GM12878 (cell line): ENCODE results near the gene ENPP7. TPM values are rescaled to one million over a fixed set of nuclear protein-coding genes. Genes with fewer than 3 reads are reported as not detected.

Source experiments
- ATAC-seq: fragments of 200-7000 bp; cut with Tn5 transposase; 3 replicates; pipeline ENCODE4 v1.9.1; 2020; ENCODE audit warnings: mild to moderate bottlenecking, moderate library complexity
- BruUV-seq: library from RNA; stranded (reverse); fragments of 400-500 nt; replicated peaks from 2 replicates; lab custom pipeline; 2021; lab: Mats Ljungman, UMichigan
- CTCF ChIA-PET: fragments of 300-600 bp; sonication (Branson Sonifier 250); formaldehyde crosslinking; extraction: SDS; loops from one replicate; lab custom pipeline; 2021; ENCODE audit warnings: inconsistent platforms; lab: Yijun Ruan, JAX
- POLR2A ChIA-PET: fragments of 350-600 bp; formaldehyde crosslinking; extraction: SDS; loops from one replicate; lab custom pipeline; 2021; ENCODE audit warnings: inconsistent platforms; lab: Charles Lee
- RAD21 ChIA-PET: fragments of 300-600 bp; sonication (Branson Sonifier 250); formaldehyde crosslinking; loops from one replicate; lab custom pipeline; 2023; ENCODE audit warnings: antibody characterized with exemption; ENCODE audit not compliant: unreplicated experiment; lab: Charles Lee
- SMC1A ChIA-PET: fragments of 300-600 bp; sonication (Branson Sonifier 250); formaldehyde crosslinking; loops from one replicate; lab custom pipeline; 2023; ENCODE audit not compliant: unreplicated experiment, uncharacterized antibody; lab: Charles Lee
- DNase-seq: peaks from one replicate; pipeline ENCODE4 v3.0.0-alpha.2; 2011; ENCODE audit warnings: low read depth, low spot score
- FAIRE-seq: peaks from 3 replicates; lab custom pipeline; 2011; peaks lifted over from hg19 to GRCh38; lab: Jason Lieb, UNC
- H2AFZ ChIP-seq: 2 replicates; pipeline ENCODE4 v1.6.0; 2011; ENCODE audit warnings: low read depth, low read length, control low read depth; ENCODE audit not compliant: control insufficient read depth
- H3K27ac ChIP-seq: 2 replicates; pipeline ENCODE4 v1.5.1; 2011; ENCODE audit warnings: control low read depth; ENCODE audit not compliant: control insufficient read depth, insufficient read depth
- H3K27me3 ChIP-seq, 2 experiments: replicated peaks in 1 of 2; 2 replicates each; pipeline versions ENCODE4 v1.6.0 to v1.6.1; 2011; ENCODE audit warnings: low read length in 1 of 2; ENCODE audit not compliant: control insufficient read depth in 2 of 2, insufficient read depth in 2 of 2
- H3K36me3 ChIP-seq, 2 experiments: 2 replicates each; pipeline ENCODE4 v1.5.1; 2011; ENCODE audit warnings: low read length in 1 of 2; ENCODE audit not compliant: control insufficient read depth in 2 of 2, insufficient read depth in 2 of 2
- H3K4me1 ChIP-seq: 2 replicates; pipeline ENCODE4 v1.6.1; 2011; ENCODE audit warnings: mild to moderate bottlenecking, low read length, moderate library complexity, mixed read lengths; ENCODE audit not compliant: control insufficient read depth, insufficient read depth
- H3K4me2 ChIP-seq: 2 replicates; pipeline ENCODE4 v1.6.0; 2011; ENCODE audit warnings: control low read depth; ENCODE audit not compliant: control insufficient read depth, insufficient read depth
- H3K4me3 ChIP-seq: fragments of 200-600 bp; sonication (generic); 2 replicates; pipeline ENCODE4 v1.5.1; 2016
- H3K79me2 ChIP-seq: 2 replicates; pipeline ENCODE4 v1.6.0; 2011; ENCODE audit warnings: low read length; ENCODE audit not compliant: control insufficient read depth, insufficient read depth
- H3K9ac ChIP-seq: 2 replicates; pipeline ENCODE4 v1.8.0; 2011; ENCODE audit warnings: low read length, control low read depth, mixed read lengths; ENCODE audit not compliant: control insufficient read depth, insufficient read depth
- H3K9me3 ChIP-seq: replicated peaks from 3 replicates; pipeline ENCODE4 v1.5.1; 2011; ENCODE audit warnings: mild to moderate bottlenecking, low read length; ENCODE audit not compliant: control insufficient read depth, insufficient read depth
- H4K20me1 ChIP-seq: 2 replicates; pipeline ENCODE4 v1.6.0; 2011; ENCODE audit not compliant: control insufficient read depth, insufficient read depth
- CBX5 ChIP-seq: sonication (generic); IDR thresholded peaks from 2 replicates; pipeline ENCODE4 v1.6.1; 2016; ENCODE audit warnings: low read depth, moderate library complexity, mild to moderate bottlenecking, inconsistent platforms
- CHD1 ChIP-seq: IDR thresholded peaks from 2 replicates; pipeline ENCODE4 v1.6.1; 2012; ENCODE audit warnings: low read depth, low read length, improper control_type of control experiment
- CREB1 ChIP-seq: IDR thresholded peaks from 2 replicates; pipeline ENCODE4 v1.6.1; 2012; ENCODE audit warnings: low read depth, mild to moderate bottlenecking, inconsistent platforms
- FOS ChIP-seq: IDR thresholded peaks from 3 replicates; pipeline ENCODE4 v1.6.1; 2011; ENCODE audit warnings: borderline replicate concordance; ENCODE audit not compliant: insufficient read length; ENCODE audit errors: extremely low read depth
- HDGF ChIP-seq: fragments of 450-650 bp; IDR thresholded peaks from 2 replicates; pipeline ENCODE4 v1.6.1; 2016; ENCODE audit warnings: antibody characterized with exemption
- IKZF2 ChIP-seq, 2 experiments: fragments of 450-650 bp; IDR thresholded peaks; 2 replicates each; pipeline ENCODE4 v1.6.1; 2017; ENCODE audit warnings: mild to moderate bottlenecking in 2 of 2, moderate library complexity in 2 of 2
- JUND ChIP-seq: IDR thresholded peaks from 2 replicates; pipeline ENCODE4 v1.6.1; 2012; ENCODE audit warnings: low read depth, mild to moderate bottlenecking, low read length, improper control_type of control experiment, moderate library complexity
- KDM1A ChIP-seq: fragments of 200-600 bp; sonication (generic); IDR thresholded peaks from 2 replicates; pipeline ENCODE4 v1.6.1; 2016; ENCODE audit warnings: borderline replicate concordance
- RB1 ChIP-seq: fragments of 450-650 bp; formaldehyde crosslinking; IDR thresholded peaks from 2 replicates; pipeline ENCODE4 v1.6.1; 2017; ENCODE audit warnings: mild to moderate bottlenecking, borderline replicate concordance
- RFX5 ChIP-seq: IDR thresholded peaks from 2 replicates; pipeline ENCODE4 v1.6.1; 2011; ENCODE audit warnings: low read depth, low read length, improper control_type of control experiment
- SIX5 ChIP-seq: IDR thresholded peaks from 2 replicates; pipeline ENCODE4 v1.6.1; 2011; ENCODE audit warnings: mild to moderate bottlenecking, low read depth, low read length, moderate library complexity; ENCODE audit not compliant: severe bottlenecking
- ZNF274 ChIP-seq: IDR thresholded peaks from one replicate; pipeline ENCODE4 v1.8.0; 2011; ENCODE audit not compliant: insufficient read length, insufficient read depth
- WGBS: methylation state at CpG from one replicate; pipeline ENCODE4 v1.1.6; 2016; ENCODE audit warnings: low lambda C conversion rate; ENCODE audit not compliant: insufficient replicate concordance, insufficient coverage; ENCODE audit errors: missing lambda C conversion rate; 5-methylcytosine and 5-hydroxymethylcytosine counted together
- in situ Hi-C: fragments of 300-500 bp; cut with MboI; formaldehyde crosslinking; loops from 9 replicates; pipeline ENCODE4 v1.14.3; 2018; ENCODE audit warnings: mixed read lengths
- intact Hi-C: fragments of 100-400 bp; cut with micrococcal nuclease; formaldehyde crosslinking; loops from one replicate; pipeline ENCODE4 v1.14.2; 2022; ENCODE audit not compliant: unreplicated experiment
- polyA plus RNA-seq, 11 experiments: library from polyadenylated mRNA; depleted of rRNA in 4 of 11; unstranded in 6 of 11; stranded (reverse) in 5 of 11; fragments of >200 nt; fragmentation: Nextera tagmentation in 4 of 11; fragmentation: Illumina TruSeq in 1 of 11; extraction: Ambion mirVana in 4 of 11; extraction: Trizol in 1 of 11; gene quantifications; 1 replicate in 1 of 11; 2 replicates in 10 of 11; pipeline versions ENCODE4 v1.2.1 to v1.2.3, GENCODE V29; 2011 to 2016; ENCODE audit warnings: inconsistent platforms in 2 of 11, missing spikeins in 2 of 11, low read depth in 1 of 11
- total RNA-seq, 4 experiments: library from RNA; depleted of rRNA in 3 of 4; stranded (reverse); fragments of >200 nt in 3 of 4; fragmentation: Illumina TruSeq in 1 of 4; extraction: Trizol in 1 of 4; gene quantifications; 2 replicates each; pipeline versions ENCODE4 v1.2.1 to v1.2.3, GENCODE V29; 2013 to 2021
- TF ChIP-seq, protein P1 (sequence below): fragments of 450-650 bp; IDR thresholded peaks from 2 replicates; pipeline ENCODE4 v1.6.1; 2017; ENCODE audit warnings: borderline replicate concordance

ENPP7 gene
- total and polyA plus RNA-seq, 10 of the 15 experiments (the other 5 are each of a cell fraction or from before 2014, with no cell fraction given) = 0.04 to 0.41 (median 0.18) TPM; not detected in 1

DNA sequence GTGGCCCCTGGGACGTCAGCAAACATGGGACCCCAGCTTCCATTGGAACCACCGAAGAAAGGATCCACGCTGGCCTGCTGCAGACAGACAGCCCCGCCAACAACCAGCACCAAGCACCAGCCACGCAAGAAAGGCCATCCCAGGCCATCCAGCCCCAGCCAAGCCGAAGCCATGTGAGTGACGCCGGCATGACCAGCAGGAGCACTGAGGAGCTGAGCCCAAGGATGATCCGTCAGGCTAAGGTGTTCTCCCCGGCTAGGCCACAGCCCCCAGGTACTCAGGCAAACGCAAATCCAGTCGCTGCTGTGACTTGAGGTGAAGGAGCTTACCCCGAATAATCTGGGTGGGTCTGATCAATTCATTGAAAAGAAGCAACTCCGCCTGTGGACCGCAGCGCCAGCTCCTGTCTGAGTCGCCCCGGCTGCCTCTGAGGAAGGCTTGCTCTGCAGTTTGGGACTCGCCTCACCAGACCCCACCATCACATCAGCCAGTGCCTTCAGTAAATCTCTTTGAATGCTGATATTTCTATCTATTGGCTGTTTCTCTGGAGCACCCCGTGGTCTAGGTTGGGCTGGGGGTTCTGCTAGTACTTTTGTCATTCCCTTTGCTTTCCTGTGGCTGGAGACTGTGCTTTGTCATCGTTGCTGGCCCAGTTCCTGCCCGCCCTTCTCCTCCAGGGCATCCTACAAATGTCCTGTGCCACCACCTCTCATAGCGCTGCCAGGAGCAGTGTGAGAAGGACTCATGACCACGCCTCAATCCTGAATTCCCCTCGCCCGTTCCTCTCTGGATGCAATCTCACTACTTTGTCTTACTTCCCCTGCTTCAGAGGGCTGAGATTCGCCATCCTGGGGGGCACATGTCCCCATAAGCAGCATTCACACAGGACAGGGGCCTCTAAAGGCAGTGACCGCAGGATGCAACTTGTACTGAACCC is 39.1 kb downstream of the ENPP7 start:
- H3K9me3 ChIP-seq = peaks cover 5% of the 10 kb centered on the region; the same call in 2 of the 3 replicates
- no peak overlapping the region for H3K4me2 ChIP-seq
- BruUV-seq = no TSS peak
- no peak overlapping the region for H2AFZ ChIP-seq
- H3K36me3 ChIP-seq = no peaks in the 10 kb centered on the region
- no peak for DNase-seq
- WGBS = 41% methylated on average over 28 of the region's 28 CpGs
- H4K20me1 ChIP-seq = no peaks in the 10 kb centered on the region
- CTCF ChIA-PET = no interaction called here
- TF ChIP-seq ZNF274 = no peak
- TF ChIP-seq, protein P1, sequence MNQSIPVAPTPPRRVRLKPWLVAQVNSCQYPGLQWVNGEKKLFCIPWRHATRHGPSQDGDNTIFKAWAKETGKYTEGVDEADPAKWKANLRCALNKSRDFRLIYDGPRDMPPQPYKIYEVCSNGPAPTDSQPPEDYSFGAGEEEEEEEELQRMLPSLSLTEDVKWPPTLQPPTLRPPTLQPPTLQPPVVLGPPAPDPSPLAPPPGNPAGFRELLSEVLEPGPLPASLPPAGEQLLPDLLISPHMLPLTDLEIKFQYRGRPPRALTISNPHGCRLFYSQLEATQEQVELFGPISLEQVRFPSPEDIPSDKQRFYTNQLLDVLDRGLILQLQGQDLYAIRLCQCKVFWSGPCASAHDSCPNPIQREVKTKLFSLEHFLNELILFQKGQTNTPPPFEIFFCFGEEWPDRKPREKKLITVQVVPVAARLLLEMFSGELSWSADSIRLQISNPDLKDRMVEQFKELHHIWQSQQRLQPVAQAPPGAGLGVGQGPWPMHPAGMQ = no peak
- no peak for TF ChIP-seq RFX5
- TF ChIP-seq, all 136 proteins: peak for 0
- H3K4me3 ChIP-seq = no peak overlapping the region
- H3K9ac ChIP-seq = no peak overlapping the region
- RAD21 ChIA-PET = no interaction called here
- SMC1A ChIA-PET = no interaction called here
- intact Hi-C loops (no loop called here), in situ Hi-C loops (no loop called here)
- no peaks in the 10 kb centered on the region for H3K4me1 ChIP-seq
- ATAC-seq = no peak
- H3K27ac ChIP-seq = no peak overlapping the region
- no peak for FAIRE-seq
- H3K79me2 ChIP-seq = no peaks in the 10 kb centered on the region
- peaks cover 3 to 5% of the 10 kb centered on the region in 2 experiments; a peak in 3 of 4 replicates for H3K27me3 ChIP-seq
- POLR2A ChIA-PET = interaction anchor here (0.6 kb wide), 1 partner anchor 29 kb away, joined by 3 read pairs; no protein-coding TSS in a partner anchor

DNA sequence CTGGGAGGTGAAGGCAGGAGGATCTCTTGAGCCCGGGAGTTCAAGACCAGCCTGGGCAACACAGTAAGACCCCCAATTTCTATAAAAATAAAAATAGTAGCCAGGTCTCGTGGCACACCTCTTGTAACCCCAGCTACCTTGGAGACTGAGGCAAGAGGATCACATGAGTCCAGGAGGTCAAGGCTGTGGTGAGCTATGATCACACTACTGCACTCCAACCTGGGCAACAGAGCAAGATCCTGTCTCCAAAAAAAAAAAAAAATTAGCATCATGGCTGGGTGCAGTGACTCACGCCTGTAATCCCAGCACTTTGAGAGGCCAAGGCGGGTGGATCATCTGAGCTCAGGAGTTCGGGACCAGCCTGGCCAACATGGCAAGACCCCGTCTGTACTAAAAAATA is 40.5 kb downstream of the ENPP7 start:
- CTCF ChIA-PET = interaction anchor here (0.8 kb wide), 1 partner anchor 31 kb away, joined by 3 read pairs; no protein-coding TSS in a partner anchor
- SMC1A ChIA-PET = no interaction called here
- Histone ChIP-seq H3K79me2 (no peaks in the 10 kb centered on the region), H3K4me3 (no peak overlapping the region), H2AFZ (no peak overlapping the region), H3K27me3 (peaks cover 3 to 5% of the 10 kb centered on the region in 2 experiments; a peak in 3 of 4 replicates), H4K20me1 (no peaks in the 10 kb centered on the region), H3K9ac (no peak overlapping the region), H3K36me3 (no peaks in the 10 kb centered on the region), H3K4me1 (no peaks in the 10 kb centered on the region), H3K4me2 (no peak overlapping the region), H3K9me3 (peaks cover 5% of the 10 kb centered on the region; the same call in 2 of the 3 replicates), H3K27ac (no peak overlapping the region)
- in situ Hi-C loops = no loop called here
- BruUV-seq = no TSS peak
- 31% methylated on average over 6 of the region's 6 CpGs for WGBS
- DNase-seq = no peak
- no peak for ATAC-seq
- intact Hi-C loops = no loop called here
- RAD21 ChIA-PET = no interaction called here
- POLR2A ChIA-PET = interaction anchor here (0.6 kb wide), 1 partner anchor 288 kb away, joined by 3 read pairs; no protein-coding TSS in a partner anchor
- FAIRE-seq = no peak
- no peak for TF ChIP-seq RB1
- no peak for TF ChIP-seq FOS
- TF ChIP-seq CHD1 = no peak
- no peak for TF ChIP-seq KDM1A
- no peak for TF ChIP-seq SIX5
- TF ChIP-seq JUND = no peak
- no peak for TF ChIP-seq RFX5
- no peak for TF ChIP-seq IKZF2 (IDR thresholded peaks at IDR 0.05)
- TF ChIP-seq CREB1 = no peak
- TF ChIP-seq HDGF = no peak
- TF ChIP-seq CBX5 = no peak
